AG04450 (cell line): Measurements from ENCODE around the gene PSME3. TPM values are rescaled to one million over a fixed set of nuclear protein-coding genes. Genes with fewer than 3 reads are reported as not detected.

Experiments used
- CTCF ChIA-PET: fragments of 300-600, 350-600 bp; formaldehyde crosslinking; extraction: SDS; loops from one replicate; lab custom pipeline; 2022; ENCODE audit warnings: antibody characterized with exemption, inconsistent platforms; lab: Charles Lee
- POLR2A ChIA-PET: fragments of 350-600 bp; formaldehyde crosslinking; extraction: SDS; loops from one replicate; lab custom pipeline; 2021; ENCODE audit warnings: antibody characterized with exemption, inconsistent platforms; lab: Yijun Ruan, JAX
- DNase-seq: peaks from one replicate; pipeline ENCODE4 v3.0.0-alpha.2; 2011; ENCODE audit warnings: low read depth, low spot score
- H3K27ac ChIP-seq: one replicate; pipeline ENCODE4 v1.5.1; 2012; ENCODE audit warnings: low read depth, low read length, control low read depth
- H3K27me3 ChIP-seq: one replicate; pipeline ENCODE4 v1.6.0; 2012; ENCODE audit warnings: low read length; ENCODE audit not compliant: control insufficient read depth, insufficient read depth
- H3K4me3 ChIP-seq: 2 replicates; pipeline ENCODE4 v1.5.1; 2011; ENCODE audit warnings: mild to moderate bottlenecking, low read depth, low read length, control low read depth
- H3K9me3 ChIP-seq: 2 replicates; pipeline ENCODE4 v1.5.1; 2012; ENCODE audit warnings: low read length; ENCODE audit not compliant: control insufficient read depth, insufficient read depth
- polyA plus RNA-seq: library from polyadenylated mRNA; depleted of rRNA; stranded (reverse); fragments of >200 nt; gene quantifications from 2 replicates; pipeline ENCODE4 v1.2.3, GENCODE V29; 2011
- TF ChIP-seq, protein P1 (sequence below): IDR thresholded peaks from 2 replicates; pipeline ENCODE4 v1.5.1; 2011; ENCODE audit warnings: low read depth, low read length, control low read depth, inconsistent platforms

Gene PSME3
- polyA plus RNA-seq, 1 experiment = 129 TPM

DNA sequence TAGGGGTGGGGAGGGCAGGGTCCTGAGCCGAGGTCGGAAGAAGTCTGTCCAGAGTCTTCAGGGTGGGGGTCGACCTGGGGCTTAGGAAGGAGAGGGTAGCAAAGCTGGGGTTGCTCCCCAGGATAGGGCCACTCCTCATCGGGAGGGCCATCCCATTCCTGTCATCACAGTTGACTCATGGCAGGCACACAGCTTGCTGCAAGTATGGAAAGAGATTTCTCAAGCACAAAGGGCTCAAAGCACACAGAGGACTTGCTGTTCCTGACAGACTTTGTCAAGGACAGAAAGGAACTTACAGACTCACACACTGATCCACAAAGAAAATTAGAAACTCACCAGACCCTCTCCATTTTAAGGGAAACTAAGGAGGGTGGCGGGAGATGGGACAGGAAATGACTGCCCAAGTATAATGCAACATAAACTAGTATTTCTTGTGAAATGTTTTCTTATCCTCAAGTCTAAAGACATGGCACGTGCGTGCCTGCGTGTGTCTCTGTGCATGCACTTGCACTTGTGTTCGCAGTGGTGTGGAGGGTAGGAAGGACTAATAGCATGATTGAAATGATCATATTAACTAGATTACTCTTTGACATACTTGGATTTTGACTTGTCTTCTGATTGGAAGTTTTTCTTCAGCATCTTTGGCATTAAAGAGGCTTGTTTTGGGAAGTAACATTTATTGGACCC, 13.5 kb downstream of the PSME3 start:
- ChIA-PET POLR2A (no interaction called here), CTCF (interaction anchor here (0.5 to 2.5 kb wide), 2 partner anchors 17 to 83 kb away, joined by 4 to 17 read pairs; no protein-coding TSS in a partner anchor)
- H3K9me3 ChIP-seq = no peaks in the 10 kb centered on the region
- TF ChIP-seq, protein P1, sequence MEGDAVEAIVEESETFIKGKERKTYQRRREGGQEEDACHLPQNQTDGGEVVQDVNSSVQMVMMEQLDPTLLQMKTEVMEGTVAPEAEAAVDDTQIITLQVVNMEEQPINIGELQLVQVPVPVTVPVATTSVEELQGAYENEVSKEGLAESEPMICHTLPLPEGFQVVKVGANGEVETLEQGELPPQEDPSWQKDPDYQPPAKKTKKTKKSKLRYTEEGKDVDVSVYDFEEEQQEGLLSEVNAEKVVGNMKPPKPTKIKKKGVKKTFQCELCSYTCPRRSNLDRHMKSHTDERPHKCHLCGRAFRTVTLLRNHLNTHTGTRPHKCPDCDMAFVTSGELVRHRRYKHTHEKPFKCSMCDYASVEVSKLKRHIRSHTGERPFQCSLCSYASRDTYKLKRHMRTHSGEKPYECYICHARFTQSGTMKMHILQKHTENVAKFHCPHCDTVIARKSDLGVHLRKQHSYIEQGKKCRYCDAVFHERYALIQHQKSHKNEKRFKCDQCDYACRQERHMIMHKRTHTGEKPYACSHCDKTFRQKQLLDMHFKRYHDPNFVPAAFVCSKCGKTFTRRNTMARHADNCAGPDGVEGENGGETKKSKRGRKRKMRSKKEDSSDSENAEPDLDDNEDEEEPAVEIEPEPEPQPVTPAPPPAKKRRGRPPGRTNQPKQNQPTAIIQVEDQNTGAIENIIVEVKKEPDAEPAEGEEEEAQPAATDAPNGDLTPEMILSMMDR = no peak
- no peak overlapping the region for H3K4me3 ChIP-seq
- H3K27me3 ChIP-seq = peaks cover 11% of the 10 kb centered on the region
- DNase-seq = no peak
- H3K27ac ChIP-seq = no peak overlapping the region

DNA sequence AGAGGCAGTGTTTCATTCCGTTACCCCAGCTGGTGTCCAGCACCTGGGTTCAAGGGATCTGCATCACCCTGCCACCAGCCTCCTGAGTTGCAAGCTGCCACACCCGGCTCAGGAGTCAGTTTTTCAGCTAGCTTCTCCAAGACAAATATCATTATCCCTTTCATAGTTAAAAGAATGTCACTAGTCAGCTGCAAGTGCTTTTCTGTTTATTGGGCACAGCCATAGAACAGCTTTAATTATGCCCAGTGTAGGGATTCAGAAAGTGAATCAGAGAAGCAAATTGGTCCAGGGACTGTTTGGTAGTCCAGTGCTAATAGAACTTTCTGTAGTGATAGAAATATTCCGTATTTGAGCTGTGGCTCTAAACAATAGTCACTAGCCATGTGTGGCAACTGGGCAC, 14.9 kb downstream of the PSME3 start:
- ChIA-PET CTCF (interaction anchor here (0.7 to 2.5 kb wide), 6 partner anchors 12 to 89 kb away, joined by 3 to 17 read pairs (median 4); no protein-coding TSS in a partner anchor), POLR2A (interaction anchor here (0.6 to 1.3 kb wide), 3 partner anchors 61 to 176 kb away, joined by 3 read pairs; no protein-coding TSS in a partner anchor)
- TF ChIP-seq, protein P1 = no peak
- Histone ChIP-seq H3K27ac (no peak overlapping the region), H3K27me3 (peaks cover 14% of the 10 kb centered on the region), H3K4me3 (no peak overlapping the region), H3K9me3 (no peaks in the 10 kb centered on the region)
- DNase-seq = no peak

DNA sequence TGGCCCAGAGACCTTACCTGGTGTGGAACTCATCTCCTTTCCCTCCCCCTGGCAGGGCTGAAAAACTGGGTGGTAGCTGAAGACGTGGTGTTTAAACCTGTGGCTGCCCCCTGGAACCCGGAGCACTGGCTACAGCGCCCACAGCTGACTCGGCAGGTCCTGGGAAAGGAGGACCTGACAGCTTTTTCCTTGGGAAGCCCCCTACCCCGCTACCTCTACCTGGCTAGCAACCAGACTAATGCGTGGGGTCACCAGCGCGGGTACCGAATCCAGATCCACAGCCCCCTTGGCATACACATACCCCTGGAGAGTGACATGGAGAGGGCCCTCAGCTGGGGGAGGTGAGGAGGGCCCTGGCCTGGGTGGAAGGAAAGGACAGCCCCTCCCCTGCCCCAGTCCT, 15.8 kb downstream of the PSME3 start:
- H3K9me3 ChIP-seq = no peaks in the 10 kb centered on the region
- H3K27ac ChIP-seq = no peak overlapping the region
- CTCF ChIA-PET = interaction anchor here (0.7 to 2.5 kb wide), 3 partner anchors 70 to 85 kb away, joined by 3 to 17 read pairs (median 3); no protein-coding TSS in a partner anchor
- POLR2A ChIA-PET = no interaction called here
- H3K4me3 ChIP-seq = no peak overlapping the region
- TF ChIP-seq, protein P1 = no peak
- DNase-seq = no peak
- H3K27me3 ChIP-seq = peaks cover 14% of the 10 kb centered on the region

DNA sequence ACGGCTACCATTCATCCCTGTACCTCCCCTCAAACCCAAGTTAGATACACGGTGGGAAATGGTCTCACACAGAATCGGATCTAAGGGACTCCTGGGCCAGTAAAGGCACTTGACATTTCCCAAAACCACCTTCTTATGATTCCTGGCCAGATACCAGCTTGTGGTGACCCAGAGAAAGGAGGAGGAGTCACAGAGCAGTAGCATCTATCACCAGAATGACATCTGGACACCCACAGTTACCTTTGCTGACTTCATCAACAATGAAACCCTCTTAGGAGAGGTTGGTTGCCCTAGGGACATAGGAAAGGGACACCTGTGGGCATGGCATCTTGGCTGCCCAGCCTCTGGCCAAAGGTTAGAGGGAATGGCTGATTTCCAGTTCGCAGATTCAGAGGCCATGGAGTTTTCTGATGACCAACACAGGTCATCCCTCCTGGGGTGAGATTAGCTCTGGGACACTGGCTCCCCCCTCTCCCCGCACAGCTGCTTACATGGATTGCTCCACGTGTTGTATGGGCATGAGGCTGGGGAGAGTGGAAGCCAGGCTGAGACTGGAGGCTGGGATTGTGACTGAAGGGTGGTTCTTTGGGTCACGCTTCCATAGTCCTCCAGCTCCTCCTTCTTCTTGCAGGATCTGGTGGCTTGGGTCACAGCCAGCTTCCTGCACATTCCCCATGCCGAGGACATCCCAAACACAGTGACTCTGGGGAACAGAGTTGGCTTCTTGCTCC, 16.4 kb downstream of the PSME3 start:
- TF ChIP-seq, protein P1 = no peak
- H3K4me3 ChIP-seq = no peak overlapping the region
- ChIA-PET POLR2A (no interaction called here), CTCF (interaction anchor here (0.5 kb wide), 1 partner anchor 24 kb away, joined by 4 read pairs; no protein-coding TSS in a partner anchor)
- no peaks in the 10 kb centered on the region for H3K9me3 ChIP-seq
- peaks cover 14% of the 10 kb centered on the region for H3K27me3 ChIP-seq
- no peak for DNase-seq
- no peak overlapping the region for H3K27ac ChIP-seq
